Sigmoid colon (tissue), 4 donors: ENCODE results near the gene ITPRIPL2.

Experiments used
- CTCF ChIP-seq, 4 experiments: fragments of 450-650 bp in 3 of 4; fragments of 200-600 bp in 1 of 4; IDR thresholded peaks; one replicate each; pipeline ENCODE4 v1.5.1; 2016 to 2019; ENCODE audit warnings: antibody characterized with exemption in 4 of 4, mild to moderate bottlenecking in 3 of 4, moderate library complexity in 2 of 4
- EP300 ChIP-seq, 4 donors: sonication (generic); formaldehyde crosslinking; IDR thresholded peaks; one replicate each; pipeline ENCODE4 v1.6.1; 2017; ENCODE audit warnings: antibody characterized with exemption in 4 of 4
- POLR2A ChIP-seq, 2 donors: fragments of 450-650 bp; IDR thresholded peaks; one replicate each; pipeline ENCODE4 v1.6.1; 2016; ENCODE audit warnings: antibody characterized with exemption in 2 of 2, mild to moderate bottlenecking in 2 of 2, moderate library complexity in 2 of 2

GRCh38 chr16:19130852-19131824, 17.4 kb downstream of the ITPRIPL2 start:
- no peak for TF ChIP-seq POLR2A (IDR thresholded peaks at IDR 0.05)
- TF ChIP-seq CTCF (IDR thresholded peaks at IDR 0.05): no peak
- no peak for TF ChIP-seq EP300 (IDR thresholded peaks at IDR 0.05)
